Astrocyte (in vitro differentiated cells and primary cell): ENCODE results near the gene CAPZB. TPM values are rescaled to one million over a fixed set of nuclear protein-coding genes. Genes with fewer than 3 reads are reported as not detected.
A peak's percentile ranks its signal among the peaks of the same experiment; 100 is the strongest.

Experiments
- DNase-seq: peaks from one replicate; pipeline ENCODE4 v3.0.0-alpha.2; 2010; ENCODE audit warnings: low read depth
- FAIRE-seq: peaks from 2 replicates; lab custom pipeline; 2011; peaks lifted over from hg19 to GRCh38; lab: Jason Lieb, UNC
- H2AFZ ChIP-seq: 2 replicates; pipeline ENCODE4 v1.6.0; 2012; ENCODE audit warnings: low read depth, low read length, inconsistent platforms
- H3K27ac ChIP-seq: 2 replicates; pipeline ENCODE4 v1.5.1; 2011; ENCODE audit warnings: low read depth, low read length, inconsistent platforms
- H3K27me3 ChIP-seq: 2 replicates; pipeline ENCODE4 v1.6.0; 2011; ENCODE audit warnings: low read length, inconsistent platforms; ENCODE audit not compliant: insufficient read depth
- H3K36me3 ChIP-seq: 2 replicates; pipeline ENCODE4 v1.5.1; 2011; ENCODE audit warnings: low read length, inconsistent platforms; ENCODE audit not compliant: insufficient read depth
- H3K4me1 ChIP-seq: 2 replicates; pipeline ENCODE4 v1.5.1; 2011; ENCODE audit warnings: low read length, inconsistent platforms; ENCODE audit not compliant: insufficient read depth
- H3K4me2 ChIP-seq: 2 replicates; pipeline ENCODE4 v1.6.0; 2012; ENCODE audit warnings: low read length, inconsistent platforms
- H3K4me3 ChIP-seq: 2 replicates; pipeline ENCODE4 v1.5.1; 2011; ENCODE audit warnings: low read depth, mild to moderate bottlenecking, low read length, inconsistent platforms; ENCODE audit not compliant: insufficient read depth
- H3K79me2 ChIP-seq: 2 replicates; pipeline ENCODE4 v1.6.0; 2012; ENCODE audit warnings: mild to moderate bottlenecking, low read length, inconsistent platforms; ENCODE audit not compliant: insufficient read depth
- H3K9ac ChIP-seq: 2 replicates; pipeline ENCODE4 v1.6.0; 2012; ENCODE audit warnings: mild to moderate bottlenecking, low read length, inconsistent platforms
- H3K9me3 ChIP-seq: 2 replicates; pipeline ENCODE4 v1.5.1; 2012; ENCODE audit warnings: low read depth, mild to moderate bottlenecking, low read length, inconsistent platforms; ENCODE audit not compliant: insufficient read depth
- H4K20me1 ChIP-seq: 2 replicates; pipeline ENCODE4 v1.6.0; 2012; ENCODE audit warnings: low read length, inconsistent platforms; ENCODE audit not compliant: insufficient read depth
- H3K27ac Mint-ChIP-seq: one replicate; pipeline ENCODE4 v1.8.0; 2021; ENCODE audit warnings: mild to moderate bottlenecking, mixed read lengths; ENCODE audit not compliant: unreplicated experiment
- H3K27me3 Mint-ChIP-seq: one replicate; pipeline ENCODE4 v1.8.0; 2021; ENCODE audit warnings: low read depth, mixed read lengths; ENCODE audit not compliant: unreplicated experiment
- H3K36me3 Mint-ChIP-seq: one replicate; pipeline ENCODE4 v1.8.0; 2021; ENCODE audit warnings: low read depth, mixed read lengths; ENCODE audit not compliant: unreplicated experiment
- H3K4me1 Mint-ChIP-seq: one replicate; pipeline ENCODE4 v1.8.0; 2021; ENCODE audit warnings: low read depth, mixed read lengths; ENCODE audit not compliant: unreplicated experiment
- H3K4me3 Mint-ChIP-seq: one replicate; pipeline ENCODE4 v1.8.0; 2021; ENCODE audit warnings: mild to moderate bottlenecking, moderate library complexity, mixed read lengths; ENCODE audit not compliant: unreplicated experiment
- H3K9me3 Mint-ChIP-seq: one replicate; pipeline ENCODE4 v1.8.0; 2021; ENCODE audit warnings: mild to moderate bottlenecking, mixed read lengths; ENCODE audit not compliant: unreplicated experiment
- EZH2 ChIP-seq: IDR thresholded peaks from 2 replicates; pipeline ENCODE4 v1.6.1; 2012; ENCODE audit warnings: mild to moderate bottlenecking, low read length, inconsistent platforms; ENCODE audit not compliant: insufficient read depth
- total RNA-seq: library from RNA; stranded (reverse); gene quantifications from 2 replicates; pipeline ENCODE4 v1.2.1, GENCODE V29; 2021
- TF ChIP-seq, protein P1 (sequence below): IDR thresholded peaks from 2 replicates; pipeline ENCODE4 v1.5.1; 2011; ENCODE audit warnings: low read depth, mild to moderate bottlenecking, inconsistent platforms, low read length, moderate library complexity; ENCODE audit not compliant: insufficient read depth

The CAPZB gene
- total RNA-seq, 1 donor from 2014 or later, result 458 TPM

- no peak overlapping the region for H3K4me2 ChIP-seq
- Mint-ChIP-seq H3K27me3 (no peaks in the 10 kb centered on the region), H3K9me3 (no peaks in the 10 kb centered on the region), H3K4me1 (peaks cover 14% of the 10 kb centered on the region), H3K36me3 (peaks cover 19% of the 10 kb centered on the region), H3K27ac (no peak overlapping the region), H3K4me3 (no peak overlapping the region)
- H3K27ac ChIP-seq, result no peak overlapping the region
- H2AFZ ChIP-seq, result no peak overlapping the region
- no peaks in the 10 kb centered on the region for H3K4me1 ChIP-seq
- no peaks in the 10 kb centered on the region for H3K9me3 ChIP-seq
- H3K4me3 ChIP-seq, result no peak overlapping the region
- H3K79me2 ChIP-seq, result peaks cover 68% of the 10 kb centered on the region
- DNase-seq, result no peak
- no peak overlapping the region for H3K9ac ChIP-seq
- H3K27me3 ChIP-seq, result no peaks in the 10 kb centered on the region
- peaks cover 91% of the 10 kb centered on the region for H4K20me1 ChIP-seq
- no peak for TF ChIP-seq EZH2
- TF ChIP-seq, protein P1, sequence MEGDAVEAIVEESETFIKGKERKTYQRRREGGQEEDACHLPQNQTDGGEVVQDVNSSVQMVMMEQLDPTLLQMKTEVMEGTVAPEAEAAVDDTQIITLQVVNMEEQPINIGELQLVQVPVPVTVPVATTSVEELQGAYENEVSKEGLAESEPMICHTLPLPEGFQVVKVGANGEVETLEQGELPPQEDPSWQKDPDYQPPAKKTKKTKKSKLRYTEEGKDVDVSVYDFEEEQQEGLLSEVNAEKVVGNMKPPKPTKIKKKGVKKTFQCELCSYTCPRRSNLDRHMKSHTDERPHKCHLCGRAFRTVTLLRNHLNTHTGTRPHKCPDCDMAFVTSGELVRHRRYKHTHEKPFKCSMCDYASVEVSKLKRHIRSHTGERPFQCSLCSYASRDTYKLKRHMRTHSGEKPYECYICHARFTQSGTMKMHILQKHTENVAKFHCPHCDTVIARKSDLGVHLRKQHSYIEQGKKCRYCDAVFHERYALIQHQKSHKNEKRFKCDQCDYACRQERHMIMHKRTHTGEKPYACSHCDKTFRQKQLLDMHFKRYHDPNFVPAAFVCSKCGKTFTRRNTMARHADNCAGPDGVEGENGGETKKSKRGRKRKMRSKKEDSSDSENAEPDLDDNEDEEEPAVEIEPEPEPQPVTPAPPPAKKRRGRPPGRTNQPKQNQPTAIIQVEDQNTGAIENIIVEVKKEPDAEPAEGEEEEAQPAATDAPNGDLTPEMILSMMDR, result no peak
- no peak for FAIRE-seq
- peaks cover 21% of the 10 kb centered on the region for H3K36me3 ChIP-seq
Measured at GRCh38 chr1:19359357-19359756, 126.0 kb downstream of the CAPZB start.

GRCh38 chr1:19358710-19359109 is 126.6 kb downstream of the CAPZB start:
- Histone ChIP-seq H3K79me2 (peaks cover 64% of the 10 kb centered on the region), H2AFZ (no peak overlapping the region), H3K4me3 (no peak overlapping the region), H3K4me1 (no peaks in the 10 kb centered on the region), H3K36me3 (peaks cover 24% of the 10 kb centered on the region), H3K9ac (no peak overlapping the region), H3K4me2 (no peak overlapping the region), H3K27ac (no peak overlapping the region), H4K20me1 (peaks cover 91% of the 10 kb centered on the region), H3K27me3 (no peaks in the 10 kb centered on the region), H3K9me3 (no peaks in the 10 kb centered on the region)
- FAIRE-seq (no peak), DNase-seq (no peak)
- Mint-ChIP-seq H3K27me3 (no peaks in the 10 kb centered on the region), H3K9me3 (no peaks in the 10 kb centered on the region), H3K27ac (no peak overlapping the region), H3K4me1 (peaks cover 14% of the 10 kb centered on the region), H3K36me3 (peaks cover 19% of the 10 kb centered on the region), H3K4me3 (no peak overlapping the region)
- TF ChIP-seq EZH2, result no peak
- TF ChIP-seq, protein P1, result no peak

DNA sequence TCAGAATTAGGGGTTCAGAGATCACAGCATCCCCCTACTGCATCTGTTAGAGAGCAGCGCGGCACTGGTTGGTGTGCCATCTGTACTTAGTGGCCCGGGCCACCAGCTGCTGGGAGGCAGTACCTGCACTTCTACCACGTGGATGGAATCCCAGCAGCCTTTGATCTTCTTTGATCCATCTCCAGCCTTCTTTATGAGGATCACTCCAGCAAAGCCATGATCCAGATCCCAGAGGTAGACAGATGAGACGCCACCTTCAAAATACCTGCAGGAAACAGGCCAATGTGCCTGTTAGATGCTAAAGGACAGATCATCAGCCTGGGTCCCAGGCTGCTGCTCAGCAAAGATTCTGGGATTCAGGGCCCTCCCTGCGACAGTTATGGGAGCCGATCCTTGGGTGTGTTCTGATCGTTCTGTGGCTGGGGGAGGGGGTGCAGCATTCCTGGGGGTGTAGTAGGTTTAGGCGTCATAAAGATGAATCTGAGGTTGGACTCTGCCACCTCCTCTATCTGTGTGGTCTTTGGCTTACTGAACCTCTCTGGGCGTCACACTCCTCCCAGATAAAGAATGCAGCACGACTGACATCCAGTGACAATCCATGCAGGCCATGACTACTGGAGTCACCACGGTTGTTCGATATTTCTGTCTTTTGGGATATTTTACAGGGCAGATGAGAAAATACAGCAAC is 127.9 kb downstream of the CAPZB start:
- no peaks in the 10 kb centered on the region for H3K9me3 Mint-ChIP-seq
- peaks cover 64% of the 10 kb centered on the region for H3K79me2 ChIP-seq
- H3K27me3 Mint-ChIP-seq, result no peaks in the 10 kb centered on the region
- peaks cover 91% of the 10 kb centered on the region for H4K20me1 ChIP-seq
- no peak overlapping the region for H3K9ac ChIP-seq
- H3K4me3 Mint-ChIP-seq, result no peak overlapping the region
- H3K27ac Mint-ChIP-seq, result peak overlapping the region; percentile 53
- peaks cover 16% of the 10 kb centered on the region for H3K36me3 Mint-ChIP-seq
- peaks cover 30% of the 10 kb centered on the region for H3K36me3 ChIP-seq
- no peak for TF ChIP-seq EZH2
- TF ChIP-seq, protein P1, result no peak
- H3K4me2 ChIP-seq, result no peak overlapping the region
- no peak overlapping the region for H3K27ac ChIP-seq
- no peaks in the 10 kb centered on the region for H3K27me3 ChIP-seq
- FAIRE-seq, result no peak
- H3K4me1 Mint-ChIP-seq, result peaks cover 16% of the 10 kb centered on the region
- H3K9me3 ChIP-seq, result no peaks in the 10 kb centered on the region
- DNase-seq, result no peak
- no peak overlapping the region for H2AFZ ChIP-seq
- no peak overlapping the region for H3K4me3 ChIP-seq
- no peaks in the 10 kb centered on the region for H3K4me1 ChIP-seq
